Stimulated activated CD4-positive, alpha-beta T cell treated with anti-CD3 and anti-CD28 coated beads, Interleukin-15, amount 100 ng/mL, for 24 hours (primary cell): ENCODE results near the gene TBC1D13.
"Not testable (repeated sequence)": the region's sequence is repeated elsewhere in the genome, so short reads cannot be mapped to it uniquely, and the experiment has no call there.

ENCODE experiments used
- DNase-seq: peaks from one replicate; pipeline ENCODE4 v3.0.0-alpha.2; 2020

Gene TBC1D13

GRCh38 chr9:128821584-128822406 lies 34.7 kb downstream of the TBC1D13 start:
- DNase-seq, result no peak

GRCh38 chr9:128822407-128823042 lies 35.5 kb downstream of the TBC1D13 start:
- no peak for DNase-seq

- no peak for DNase-seq
These were observed 36.4 kb downstream of the TBC1D13 start for GRCh38 chr9:128823362-128823902.

- no peak for DNase-seq
These were observed 36.9 kb downstream of the TBC1D13 start for GRCh38 chr9:128823903-128824406.

GRCh38 chr9:128824911-128825310 lies 37.9 kb downstream of the TBC1D13 start:
- no peak for DNase-seq

- DNase-seq, result no peak
These were observed 39.1 kb downstream of the TBC1D13 start for GRCh38 chr9:128825923-128826700.

- no peak for DNase-seq
These were observed 41.2 kb downstream of the TBC1D13 start for GRCh38 chr9:128828267-128828666.

GRCh38 chr9:128828719-128829452 lies 41.8 kb downstream of the TBC1D13 start:
- no peak for DNase-seq

- DNase-seq, result peak; percentile 96
These were observed 42.6 kb downstream of the TBC1D13 start, which contains the start of gene SPOUT1 for GRCh38 chr9:128829477-128830251. Gene SPOUT1, minus strand, starts transcription at chr9:128829794. Its CDS starts 14 bp downstream, at chr9:128829780.

- no peak for DNase-seq
These were observed 46.6 kb downstream of the TBC1D13 start for GRCh38 chr9:128833696-128834095.

- DNase-seq, result no peak
These were observed 48.5 kb downstream of the TBC1D13 start for GRCh38 chr9:128835246-128836210.

GRCh38 chr9:128836509-128837145 lies 49.6 kb downstream of the TBC1D13 start:
- no peak for DNase-seq

GRCh38 chr9:128838338-128838737 lies 51.3 kb downstream of the TBC1D13 start:
- no peak for DNase-seq

- DNase-seq, result no peak
These were observed 53.5 kb downstream of the TBC1D13 start for GRCh38 chr9:128840524-128840923.

- DNase-seq, result no peak
These were observed 54.8 kb downstream of the TBC1D13 start for GRCh38 chr9:128841694-128842492.

GRCh38 chr9:128843171-128843570 lies 56.1 kb downstream of the TBC1D13 start:
- not testable (repeated sequence) for DNase-seq

- DNase-seq, result no peak
These were observed 58.3 kb downstream of the TBC1D13 start for GRCh38 chr9:128845186-128845931.

- no peak for DNase-seq
These were observed 59.6 kb downstream of the TBC1D13 start for GRCh38 chr9:128846680-128847030.
